Adrenal gland (tissue), 12 donors: ENCODE data around the gene POMGNT2. TPM values are rescaled to one million over a fixed set of nuclear protein-coding genes. Genes with fewer than 3 reads are reported as not detected.

Experiments
- DNase-seq, 7 donors: peaks; one replicate each; pipeline ENCODE4 v3.0.0-alpha.2; 2019 to 2020
- H3K27ac ChIP-seq, 5 donors: fragments of 200-600 bp; sonication (generic) in 4 of 5; 1 replicate in 3 of 5; 2 replicates in 2 of 5; pipeline versions ENCODE4 v1.5.1 to v1.8.0; 2016 to 2020; ENCODE audit warnings: mild to moderate bottlenecking in 1 of 5
- H3K27me3 ChIP-seq: fragments of 200-600 bp; 2 replicates; pipeline ENCODE4 v1.8.0; 2021
- H3K36me3 ChIP-seq, 2 donors: fragments of 200-600 bp; replicated peaks in 1 of 2; 1 replicate in 1 of 2; 2 replicates in 1 of 2; pipeline versions ENCODE4 v1.5.1 to v1.8.0; 2018 to 2022
- H3K4me1 ChIP-seq, 2 donors: fragments of 200-600 bp; replicated peaks in 1 of 2; 1 replicate in 1 of 2; 2 replicates in 1 of 2; pipeline versions ENCODE4 v1.5.1 to v1.8.0; 2018 to 2021
- H3K4me3 ChIP-seq, 4 donors: fragments of 200-600 bp; sonication (generic) in 3 of 4; one replicate each; pipeline ENCODE4 v1.5.1; 2016 to 2018
- H3K9me3 ChIP-seq, 3 donors: fragments of 200-600 bp; sonication (generic) in 1 of 3; replicated peaks in 1 of 3; 1 replicate in 2 of 3; 2 replicates in 1 of 3; pipeline versions ENCODE4 v1.5.1 to v1.8.0; 2016 to 2021
- POLR2A ChIP-seq, 2 donors: fragments of 450-650 bp; IDR thresholded peaks; one replicate each; pipeline ENCODE4 v1.6.1; 2017; ENCODE audit warnings: antibody characterized with exemption in 2 of 2, mild to moderate bottlenecking in 2 of 2, moderate library complexity in 1 of 2
- WGBS, 4 donors: extraction: QIAGEN DNeasy Blood & Tissue Kit in 2 of 4; methylation state at CpG; one replicate each; pipeline versions ENCODE4 v1.1.5 to v1.1.7; 2013 to 2017; 5-methylcytosine and 5-hydroxymethylcytosine counted together
- intact Hi-C, 2 donors: fragments of 100-400 bp; cut with DNase I; formaldehyde crosslinking; loops; one replicate each; pipeline versions ENCODE4 v1.14.1 to v1.15.0; 2022 to 2023
- polyA plus RNA-seq, 3 donors: library from polyadenylated mRNA; stranded (reverse); fragments of 200-250 nt in 2 of 3; fragments of 350-450 nt in 1 of 3; fragmentation: Illumina TruSeq in 1 of 3; extraction: RNeasy Lipid Tissue Mini Kit (QIAGEN cat#74804) in 1 of 3; gene quantifications; one replicate each; pipeline ENCODE4 v1.2.3, GENCODE V29; 2013 to 2014
- total RNA-seq, 9 donors: library from RNA; depleted of rRNA in 4 of 9; stranded (reverse); fragments of >200 nt in 4 of 9; fragments of 120-200 nt in 1 of 9; fragmentation: NEBNext Ultra II Directional in 1 of 9; extraction: Animal tissue kit (Norgen Biotek cat#: 25700) in 1 of 9; gene quantifications; one replicate each; pipeline versions ENCODE4 v1.1.0 to v1.2.4, GENCODE V29; 2013 to 2023
- TF ChIP-seq, protein P1 (sequence below), 6 experiments: fragments of 450-650 bp in 4 of 6; fragments of 200-600 bp in 2 of 6; sonication (generic) in 1 of 6; IDR thresholded peaks; 1 replicate in 5 of 6; 2 replicates in 1 of 6; pipeline versions ENCODE4 v1.5.1 to v1.8.0; 2016 to 2021; ENCODE audit warnings: antibody characterized with exemption in 6 of 6, mild to moderate bottlenecking in 2 of 6, moderate library complexity in 1 of 6
- donor health status: healthy with polysubstance abuse.
- donor health status: Bipolar disorder and iron deficiency.
- donor health status: DM: yes; HTN: yes; CAD: no.
- donor health status: DM: no; HTN: no; CAD: no.
- donor health status: DM: no; HTN: no; CAD: no.
- donor health status: DM: yes; HTN: yes; CAD: no.

Gene POMGNT2
- total and polyA plus RNA-seq, 12 donors: 6.5 to 44.9 (median 18.6) TPM

DNA sequence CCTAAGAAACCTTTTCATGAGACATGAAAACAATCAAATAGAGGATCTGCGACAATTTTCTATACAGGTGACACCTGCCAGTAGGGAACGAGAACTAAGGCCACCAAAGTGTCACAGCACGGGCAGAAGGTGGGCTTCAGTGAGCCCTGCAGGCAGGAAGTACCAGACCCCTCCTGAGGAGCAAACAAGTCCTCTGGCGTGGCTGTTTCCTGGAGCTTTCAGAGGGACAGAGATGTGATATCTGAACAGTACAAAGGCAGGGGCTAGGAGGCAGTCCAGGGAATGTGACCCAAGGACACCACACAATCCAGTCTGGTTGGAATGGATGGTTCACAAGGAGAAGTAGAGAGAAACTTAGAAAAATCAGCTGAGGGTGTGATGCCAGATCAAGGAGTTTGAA, 16.8 kb downstream of the POMGNT2 start:
- DNase-seq: no peak
- no peak for TF ChIP-seq POLR2A (IDR thresholded peaks at IDR 0.05)
- TF ChIP-seq, protein P1, sequence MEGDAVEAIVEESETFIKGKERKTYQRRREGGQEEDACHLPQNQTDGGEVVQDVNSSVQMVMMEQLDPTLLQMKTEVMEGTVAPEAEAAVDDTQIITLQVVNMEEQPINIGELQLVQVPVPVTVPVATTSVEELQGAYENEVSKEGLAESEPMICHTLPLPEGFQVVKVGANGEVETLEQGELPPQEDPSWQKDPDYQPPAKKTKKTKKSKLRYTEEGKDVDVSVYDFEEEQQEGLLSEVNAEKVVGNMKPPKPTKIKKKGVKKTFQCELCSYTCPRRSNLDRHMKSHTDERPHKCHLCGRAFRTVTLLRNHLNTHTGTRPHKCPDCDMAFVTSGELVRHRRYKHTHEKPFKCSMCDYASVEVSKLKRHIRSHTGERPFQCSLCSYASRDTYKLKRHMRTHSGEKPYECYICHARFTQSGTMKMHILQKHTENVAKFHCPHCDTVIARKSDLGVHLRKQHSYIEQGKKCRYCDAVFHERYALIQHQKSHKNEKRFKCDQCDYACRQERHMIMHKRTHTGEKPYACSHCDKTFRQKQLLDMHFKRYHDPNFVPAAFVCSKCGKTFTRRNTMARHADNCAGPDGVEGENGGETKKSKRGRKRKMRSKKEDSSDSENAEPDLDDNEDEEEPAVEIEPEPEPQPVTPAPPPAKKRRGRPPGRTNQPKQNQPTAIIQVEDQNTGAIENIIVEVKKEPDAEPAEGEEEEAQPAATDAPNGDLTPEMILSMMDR (IDR thresholded peaks at IDR 0.05): no peak
- no peaks in the 10 kb centered on the region for H3K27me3 ChIP-seq
- 97 to 100% (median 98%) methylated on average over 4 of the region's 4 CpGs for WGBS, 4 donors
- peaks cover 0 to 12% of the 10 kb centered on the region in 2 donors for H3K4me1 ChIP-seq
- intact Hi-C loops: no loop called here
- H3K9me3 ChIP-seq: no peaks in the 10 kb centered on the region
- no peak overlapping the region for H3K27ac ChIP-seq
- no peak overlapping the region for H3K4me3 ChIP-seq
- H3K36me3 ChIP-seq: no peaks in the 10 kb centered on the region

DNA sequence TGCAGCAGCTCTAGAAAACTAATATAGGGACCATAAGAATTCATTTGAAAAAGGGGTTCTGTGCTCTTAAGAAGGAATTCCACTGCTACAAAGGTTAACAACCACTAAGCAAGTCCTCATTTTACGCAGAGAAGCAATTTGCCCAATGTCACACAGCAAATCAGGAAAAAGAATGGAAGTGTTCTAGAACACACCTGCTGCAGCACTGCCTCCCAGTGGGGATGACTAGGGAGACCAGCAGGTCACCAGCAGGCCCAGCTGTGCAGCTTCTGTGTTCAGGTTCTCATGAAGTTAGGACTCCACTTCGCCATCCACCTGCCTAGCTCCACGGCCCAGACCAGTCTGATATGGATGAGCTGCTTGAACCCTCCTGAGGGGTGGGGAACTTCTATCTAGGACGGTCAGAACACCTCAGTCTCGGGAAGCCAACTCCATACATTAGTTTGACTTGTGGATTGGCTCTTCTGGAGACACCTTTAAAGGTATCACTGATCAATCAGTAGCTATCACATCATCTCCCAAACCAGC, 18.6 kb downstream of the POMGNT2 start:
- Histone ChIP-seq H3K36me3 (no peaks in the 10 kb centered on the region), H3K4me3 (no peak overlapping the region), H3K27me3 (no peaks in the 10 kb centered on the region), H3K9me3 (no peaks in the 10 kb centered on the region), H3K4me1 (peaks cover 0 to 12% of the 10 kb centered on the region in 2 donors), H3K27ac (peak overlapping the region in 1 of 5 donors; percentile 32)
- intact Hi-C loops: no loop called here
- WGBS, 4 donors: 93 to 97% (median 96%) methylated on average over 5 of the region's 5 CpGs
- no peak for DNase-seq
- TF ChIP-seq, protein P1 (IDR thresholded peaks at IDR 0.05): no peak
- TF ChIP-seq POLR2A (IDR thresholded peaks at IDR 0.05): no peak

DNA sequence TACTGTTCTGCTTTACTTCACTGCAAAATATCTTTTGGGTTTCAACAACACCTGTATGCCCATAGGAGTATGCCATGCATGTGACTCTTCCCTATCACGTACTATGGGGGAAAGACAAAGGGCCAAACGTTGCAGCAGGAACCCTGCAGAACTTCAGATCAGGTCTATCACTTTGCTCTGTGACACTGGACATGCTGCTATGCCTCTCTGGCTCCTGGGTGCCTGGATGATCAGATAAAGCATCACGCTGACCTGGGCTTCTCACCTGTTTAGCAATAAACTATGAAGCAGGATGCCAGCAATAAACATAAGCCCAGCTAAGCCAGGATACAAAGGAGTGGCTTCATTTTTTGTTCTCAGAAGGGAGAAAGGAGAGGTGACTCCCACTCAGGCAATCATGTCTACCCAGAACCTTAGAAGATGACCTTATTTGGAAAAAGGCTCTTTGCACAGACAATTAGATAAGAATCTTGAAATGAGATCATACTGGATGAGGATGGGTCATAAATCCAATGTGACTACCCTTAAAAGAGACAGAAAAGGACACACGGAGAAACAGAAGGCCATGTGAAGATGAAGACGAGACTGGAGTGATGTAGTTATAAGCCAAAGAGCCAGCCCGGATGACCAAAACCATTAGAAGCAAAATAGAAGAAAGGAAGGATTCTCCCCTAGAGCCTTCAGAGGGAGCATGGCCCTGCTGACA, 19.3 kb downstream of the POMGNT2 start:
- Histone ChIP-seq H3K27ac (peak overlapping the region in 1 of 5 donors; percentile 32), H3K27me3 (no peaks in the 10 kb centered on the region), H3K9me3 (no peaks in the 10 kb centered on the region), H3K4me3 (no peak overlapping the region), H3K36me3 (no peaks in the 10 kb centered on the region), H3K4me1 (peaks cover 0 to 12% of the 10 kb centered on the region in 2 donors)
- WGBS, 4 donors: 61 to 73% (median 67%) methylated on average over 4 to 6 of the region's 6 CpGs
- no peak for DNase-seq
- no peak for TF ChIP-seq POLR2A (IDR thresholded peaks at IDR 0.05)
- TF ChIP-seq, protein P1 (IDR thresholded peaks at IDR 0.05): no peak
- intact Hi-C loops: no loop called here

DNA sequence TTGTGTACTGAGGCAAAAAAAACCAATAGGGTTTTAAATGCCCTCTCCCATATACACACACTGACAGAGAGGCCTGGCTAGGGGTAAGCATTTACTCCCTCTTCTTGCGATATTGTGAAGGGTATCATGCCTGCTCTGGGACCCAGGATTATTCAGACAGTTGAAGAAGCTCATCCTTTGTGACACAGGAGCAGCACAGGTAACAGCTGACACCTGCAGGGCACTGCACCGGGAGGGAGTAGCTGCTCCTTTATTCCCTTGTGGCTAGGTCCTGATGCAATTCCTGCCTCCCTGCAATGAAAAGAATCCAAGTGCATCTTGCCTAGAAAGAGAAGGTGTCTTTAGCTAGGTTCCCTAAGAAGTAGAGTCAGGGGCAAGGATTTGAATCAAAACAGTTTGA, 23.4 kb downstream of the POMGNT2 start:
- DNase-seq: no peak
- no peak overlapping the region for H3K27ac ChIP-seq
- H3K4me1 ChIP-seq: peaks cover 0 to 12% of the 10 kb centered on the region in 2 donors
- H3K36me3 ChIP-seq: peaks cover 0 to 23% of the 10 kb centered on the region in 2 donors
- H3K9me3 ChIP-seq: no peaks in the 10 kb centered on the region
- TF ChIP-seq, protein P1 (IDR thresholded peaks at IDR 0.05): no peak
- TF ChIP-seq POLR2A (IDR thresholded peaks at IDR 0.05): no peak
- intact Hi-C loops: no loop called here
- no peak overlapping the region for H3K4me3 ChIP-seq
- H3K27me3 ChIP-seq: no peaks in the 10 kb centered on the region
- 90 to 100% (median 96%) methylated on average over 2 of the region's 2 CpGs for WGBS, 4 donors
